Measurements from ENCODE around the gene CD70.
"Not testable (repeated sequence)": the region's sequence is repeated elsewhere in the genome, so short reads cannot be mapped to it uniquely, and the experiment has no call there.

CD70 gene

DNA sequence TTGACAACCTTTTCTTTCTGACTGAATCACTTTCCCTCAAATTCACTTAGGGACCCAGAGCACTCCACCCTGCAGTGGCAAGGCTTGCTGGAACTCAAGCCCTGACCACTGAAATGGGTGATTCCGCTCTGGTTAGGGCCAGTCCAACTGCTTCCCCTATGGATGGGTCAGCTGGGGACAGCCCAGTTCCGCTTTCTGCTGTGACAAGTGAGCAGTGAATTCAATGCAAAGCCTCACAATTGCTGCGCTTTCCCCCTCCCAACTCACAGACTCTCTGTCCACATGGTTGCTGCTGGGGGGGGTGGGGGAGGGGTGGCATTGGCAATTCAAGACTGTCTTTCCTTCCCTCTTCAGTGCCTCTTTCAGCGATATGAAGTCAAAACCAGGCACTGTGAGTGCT lies 18.7 kb downstream of the CD70 start:
- H3K9ac ChIP-seq (ENCODE audit: low read depth in 1 of 2, low read length in 2 of 2): no peak overlapping the region
- H3K9me3 ChIP-seq (ENCODE audit: control insufficient read depth in 2 of 2, low read length in 2 of 2): peaks cover 0 to 3% of the 10 kb centered on the region in 2 donors
- peaks cover 0 to 4% of the 10 kb centered on the region in 2 donors for H3K4me1 ChIP-seq (ENCODE audit: control insufficient read depth in 2 of 2, insufficient read depth in 2 of 2, low read length in 2 of 2)
- H3K27me3 ChIP-seq (ENCODE audit: control insufficient read depth in 2 of 2, insufficient read depth in 2 of 2, low read length in 2 of 2): no peaks in the 10 kb centered on the region
- H3K36me3 ChIP-seq (ENCODE audit: control insufficient read depth in 2 of 2, insufficient read depth in 2 of 2, low read length in 2 of 2): no peaks in the 10 kb centered on the region
- H3K4me3 ChIP-seq (ENCODE audit: low read length in 2 of 2): no peak overlapping the region
- no peak overlapping the region for H3K27ac ChIP-seq (ENCODE audit: low read depth in 2 of 2, low read length in 2 of 2)

GRCh38 chr19:6571167-6571566 lies 19.8 kb downstream of the CD70 start:
- H3K9me3 ChIP-seq (ENCODE audit: control insufficient read depth in 2 of 2, low read length in 2 of 2): peaks cover 0 to 3% of the 10 kb centered on the region in 2 donors
- no peaks in the 10 kb centered on the region for H3K36me3 ChIP-seq (ENCODE audit: control insufficient read depth in 2 of 2, insufficient read depth in 2 of 2, low read length in 2 of 2)
- no peak overlapping the region for H3K9ac ChIP-seq (ENCODE audit: low read depth in 1 of 2, low read length in 2 of 2)
- H3K27ac ChIP-seq (ENCODE audit: low read depth in 2 of 2, low read length in 2 of 2): no peak overlapping the region
- H3K4me3 ChIP-seq (ENCODE audit: low read length in 2 of 2): no peak overlapping the region
- H3K27me3 ChIP-seq (ENCODE audit: control insufficient read depth in 2 of 2, insufficient read depth in 2 of 2, low read length in 2 of 2): no peaks in the 10 kb centered on the region
- no peaks in the 10 kb centered on the region for H3K4me1 ChIP-seq (ENCODE audit: control insufficient read depth in 2 of 2, insufficient read depth in 2 of 2, low read length in 2 of 2)

GRCh38 chr19:6570764-6571163 lies 20.2 kb downstream of the CD70 start:
- no peaks in the 10 kb centered on the region for H3K27me3 ChIP-seq (ENCODE audit: control insufficient read depth in 2 of 2, insufficient read depth in 2 of 2, low read length in 2 of 2)

DNA sequence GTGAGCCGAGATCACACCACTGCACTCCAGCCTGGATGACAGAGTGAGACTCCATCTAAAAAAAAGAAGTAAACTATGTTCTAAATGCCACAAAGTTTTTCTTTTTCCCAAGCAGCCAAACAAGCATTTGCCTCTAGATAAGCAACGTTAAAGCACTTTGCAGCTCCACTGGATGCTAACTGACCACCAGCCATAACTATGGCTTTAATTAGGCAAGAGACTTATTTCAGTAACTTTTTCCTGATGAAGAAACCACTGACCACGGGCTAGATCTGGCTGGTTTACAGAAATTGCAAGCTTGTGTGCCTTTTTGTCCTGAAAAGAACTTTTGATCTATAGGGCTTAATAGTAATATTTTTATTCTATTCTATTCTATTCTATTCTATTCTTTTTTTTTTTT lies 22.1 kb downstream of the CD70 start:
- no peak overlapping the region for H3K27ac ChIP-seq (ENCODE audit: low read depth in 2 of 2, low read length in 2 of 2)
- H3K27me3 ChIP-seq (ENCODE audit: control insufficient read depth in 2 of 2, insufficient read depth in 2 of 2, low read length in 2 of 2): no peaks in the 10 kb centered on the region
- H3K9ac ChIP-seq (ENCODE audit: low read depth in 1 of 2, low read length in 2 of 2): no peak overlapping the region
- no peaks in the 10 kb centered on the region for H3K36me3 ChIP-seq (ENCODE audit: control insufficient read depth in 2 of 2, insufficient read depth in 2 of 2, low read length in 2 of 2)
- no peaks in the 10 kb centered on the region for H3K4me1 ChIP-seq (ENCODE audit: control insufficient read depth in 2 of 2, insufficient read depth in 2 of 2, low read length in 2 of 2)
- H3K4me3 ChIP-seq (ENCODE audit: low read length in 2 of 2): no peak overlapping the region
- H3K9me3 ChIP-seq (ENCODE audit: control insufficient read depth in 2 of 2, low read length in 2 of 2): peaks cover 0 to 3% of the 10 kb centered on the region in 2 donors

More at GRCh38 chr19:6570764-6571163, 20.2 kb downstream of the CD70 start:
- no peak overlapping the region for H3K9ac ChIP-seq (ENCODE audit: low read depth in 1 of 2, low read length in 2 of 2)
- no peaks in the 10 kb centered on the region for H3K4me1 ChIP-seq (ENCODE audit: control insufficient read depth in 2 of 2, insufficient read depth in 2 of 2, low read length in 2 of 2)
- H3K36me3 ChIP-seq (ENCODE audit: control insufficient read depth in 2 of 2, insufficient read depth in 2 of 2, low read length in 2 of 2): no peaks in the 10 kb centered on the region
- H3K4me3 ChIP-seq (ENCODE audit: low read length in 2 of 2): no peak overlapping the region
- H3K9me3 ChIP-seq (ENCODE audit: control insufficient read depth in 2 of 2, low read length in 2 of 2): peaks cover 0 to 3% of the 10 kb centered on the region in 2 donors
- no peak overlapping the region for H3K27ac ChIP-seq (ENCODE audit: low read depth in 2 of 2, low read length in 2 of 2)

DNA sequence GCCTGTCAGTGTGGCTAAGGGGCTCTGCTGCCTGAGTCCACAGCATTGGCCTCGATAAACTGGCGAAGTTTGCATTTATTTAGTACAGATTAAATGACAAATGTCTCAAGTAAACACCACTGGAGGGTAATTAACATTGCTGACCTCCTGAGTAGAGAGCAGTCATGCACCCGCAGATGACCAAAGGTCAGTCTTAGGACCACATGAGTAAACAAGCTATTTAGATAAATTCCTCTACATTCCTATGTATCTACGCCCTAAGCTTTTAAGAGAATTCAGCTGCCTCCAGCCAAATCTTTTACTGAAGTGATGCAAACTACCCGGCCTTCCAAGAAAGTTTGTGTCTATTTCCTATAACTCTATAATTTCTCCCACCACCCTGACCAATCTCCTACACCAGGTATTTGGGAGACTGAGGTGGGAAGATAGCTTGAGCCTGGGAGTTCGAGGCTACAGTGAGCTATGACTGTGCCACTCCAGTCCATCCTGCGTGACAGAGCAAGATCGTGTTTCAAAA lies 22.9 kb downstream of the CD70 start:
- Histone ChIP-seq H3K9me3 (ENCODE audit: control insufficient read depth in 2 of 2, low read length in 2 of 2) (peaks cover 0 to 3% of the 10 kb centered on the region in 2 donors), H3K4me1 (ENCODE audit: control insufficient read depth in 2 of 2, insufficient read depth in 2 of 2, low read length in 2 of 2) (no peaks in the 10 kb centered on the region), H3K27ac (ENCODE audit: low read depth in 2 of 2, low read length in 2 of 2) (no peak overlapping the region), H3K4me3 (ENCODE audit: low read length in 2 of 2) (no peak overlapping the region), H3K27me3 (ENCODE audit: control insufficient read depth in 2 of 2, insufficient read depth in 2 of 2, low read length in 2 of 2) (no peaks in the 10 kb centered on the region), H3K36me3 (ENCODE audit: control insufficient read depth in 2 of 2, insufficient read depth in 2 of 2, low read length in 2 of 2) (no peaks in the 10 kb centered on the region), H3K9ac (ENCODE audit: low read depth in 1 of 2, low read length in 2 of 2) (no peak overlapping the region)

DNA sequence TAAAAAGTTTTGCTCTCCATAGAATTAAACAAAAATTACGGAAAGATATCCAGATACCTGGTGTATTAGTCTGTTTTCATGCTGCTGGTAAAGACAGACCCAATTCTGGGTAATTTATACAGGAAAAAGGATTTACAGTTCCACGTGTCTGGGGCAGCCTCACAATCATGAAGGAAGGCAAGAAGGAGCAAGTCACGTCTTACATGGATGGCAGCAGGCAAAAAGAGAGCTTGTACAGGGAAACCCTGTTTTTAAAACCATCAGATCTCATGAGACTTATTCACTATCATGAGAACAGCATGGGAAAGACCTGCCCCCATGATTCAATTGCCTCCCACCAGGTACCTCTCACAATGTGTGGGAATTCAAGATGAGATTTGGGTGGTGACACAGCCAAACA lies 24.2 kb downstream of the CD70 start:
- H3K9ac ChIP-seq (ENCODE audit: low read depth in 1 of 2, low read length in 2 of 2); H3K4me1 ChIP-seq (ENCODE audit: control insufficient read depth in 2 of 2, insufficient read depth in 2 of 2, low read length in 2 of 2); H3K4me3 ChIP-seq (ENCODE audit: low read length in 2 of 2); H3K27ac ChIP-seq (ENCODE audit: low read depth in 2 of 2, low read length in 2 of 2); H3K27me3 ChIP-seq (ENCODE audit: control insufficient read depth in 2 of 2, insufficient read depth in 2 of 2, low read length in 2 of 2); H3K36me3 ChIP-seq (ENCODE audit: control insufficient read depth in 2 of 2, insufficient read depth in 2 of 2, low read length in 2 of 2); H3K9me3 ChIP-seq (ENCODE audit: control insufficient read depth in 2 of 2, low read length in 2 of 2): not testable (repeated sequence)

DNA sequence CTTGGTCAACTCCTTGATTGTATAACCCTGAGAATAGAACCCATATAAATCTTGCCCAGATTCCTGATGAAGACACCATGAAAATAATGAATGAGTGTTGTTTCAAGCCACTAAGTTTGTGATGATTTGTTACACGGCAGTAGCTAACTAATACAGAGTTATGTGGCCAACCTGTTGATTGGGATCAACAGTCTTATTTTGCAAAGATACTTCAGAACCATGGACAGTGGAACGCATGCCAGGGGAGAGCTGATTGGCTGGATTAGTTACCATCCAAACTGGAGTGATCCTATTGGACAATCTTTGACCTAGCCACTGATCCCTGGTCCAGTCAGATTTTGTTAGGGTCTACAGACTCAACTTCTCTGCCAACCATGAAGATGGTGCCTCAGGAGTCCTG lies 26.6 kb downstream of the CD70 start:
- no peaks in the 10 kb centered on the region for H3K36me3 ChIP-seq (ENCODE audit: control insufficient read depth in 2 of 2, insufficient read depth in 2 of 2, low read length in 2 of 2)
- no peak overlapping the region for H3K27ac ChIP-seq (ENCODE audit: low read depth in 2 of 2, low read length in 2 of 2)
- peaks cover 0 to 3% of the 10 kb centered on the region in 2 donors for H3K9me3 ChIP-seq (ENCODE audit: control insufficient read depth in 2 of 2, low read length in 2 of 2)
- no peak overlapping the region for H3K9ac ChIP-seq (ENCODE audit: low read depth in 1 of 2, low read length in 2 of 2)
- H3K4me3 ChIP-seq (ENCODE audit: low read length in 2 of 2): no peak overlapping the region
- no peaks in the 10 kb centered on the region for H3K27me3 ChIP-seq (ENCODE audit: control insufficient read depth in 2 of 2, insufficient read depth in 2 of 2, low read length in 2 of 2)
- H3K4me1 ChIP-seq (ENCODE audit: control insufficient read depth in 2 of 2, insufficient read depth in 2 of 2, low read length in 2 of 2): no peaks in the 10 kb centered on the region

- not testable (repeated sequence) for H3K9me3 ChIP-seq (ENCODE audit: control insufficient read depth in 2 of 2, low read length in 2 of 2); H3K9ac ChIP-seq (ENCODE audit: low read depth in 1 of 2, low read length in 2 of 2); H3K4me3 ChIP-seq (ENCODE audit: low read length in 2 of 2); H3K27me3 ChIP-seq (ENCODE audit: control insufficient read depth in 2 of 2, insufficient read depth in 2 of 2, low read length in 2 of 2); H3K4me1 ChIP-seq (ENCODE audit: control insufficient read depth in 2 of 2, insufficient read depth in 2 of 2, low read length in 2 of 2); H3K36me3 ChIP-seq (ENCODE audit: control insufficient read depth in 2 of 2, insufficient read depth in 2 of 2, low read length in 2 of 2); H3K27ac ChIP-seq (ENCODE audit: low read depth in 2 of 2, low read length in 2 of 2)
Observed at GRCh38 chr19:6562437-6562836, 28.5 kb downstream of the CD70 start.

GRCh38 chr19:6556480-6557195 lies 34.3 kb downstream of the CD70 start:
- Histone ChIP-seq H3K9ac (ENCODE audit: low read depth in 1 of 2, low read length in 2 of 2) (no peak overlapping the region), H3K4me3 (ENCODE audit: low read length in 2 of 2) (no peak overlapping the region), H3K36me3 (ENCODE audit: control insufficient read depth in 2 of 2, insufficient read depth in 2 of 2, low read length in 2 of 2) (no peaks in the 10 kb centered on the region), H3K27me3 (ENCODE audit: control insufficient read depth in 2 of 2, insufficient read depth in 2 of 2, low read length in 2 of 2) (no peaks in the 10 kb centered on the region), H3K27ac (ENCODE audit: low read depth in 2 of 2, low read length in 2 of 2) (no peak overlapping the region), H3K9me3 (ENCODE audit: control insufficient read depth in 2 of 2, low read length in 2 of 2) (no peaks in the 10 kb centered on the region), H3K4me1 (ENCODE audit: control insufficient read depth in 2 of 2, insufficient read depth in 2 of 2, low read length in 2 of 2) (no peaks in the 10 kb centered on the region)

GRCh38 chr19:6556043-6556449 lies 34.9 kb downstream of the CD70 start:
- Histone ChIP-seq H3K9ac (ENCODE audit: low read depth in 1 of 2, low read length in 2 of 2) (no peak overlapping the region), H3K4me1 (ENCODE audit: control insufficient read depth in 2 of 2, insufficient read depth in 2 of 2, low read length in 2 of 2) (no peaks in the 10 kb centered on the region), H3K4me3 (ENCODE audit: low read length in 2 of 2) (no peak overlapping the region), H3K36me3 (ENCODE audit: control insufficient read depth in 2 of 2, insufficient read depth in 2 of 2, low read length in 2 of 2) (no peaks in the 10 kb centered on the region), H3K27ac (ENCODE audit: low read depth in 2 of 2, low read length in 2 of 2) (no peak overlapping the region), H3K9me3 (ENCODE audit: control insufficient read depth in 2 of 2, low read length in 2 of 2) (no peaks in the 10 kb centered on the region), H3K27me3 (ENCODE audit: control insufficient read depth in 2 of 2, insufficient read depth in 2 of 2, low read length in 2 of 2) (no peaks in the 10 kb centered on the region)

All from mucosa of rectum (tissue), 2 donors.